T-helper 2 cell treated with Interferon-gamma antibody and Interleukin-4, amounts not matched to agents 5 μg/mL and 100 μg/mL, for 36 hours (primary cell): ENCODE measurements around the gene FBRSL1.

Experiments
- DNase-seq: peaks from one replicate; pipeline ENCODE4 v3.0.0; 2021; ENCODE audit warnings: low spot score
- H3K27ac Mint-ChIP-seq: one replicate; pipeline ENCODE4 v1.8.0; 2021; ENCODE audit warnings: mild to moderate bottlenecking, mixed read lengths
- H3K27me3 Mint-ChIP-seq: one replicate; pipeline ENCODE4 v1.8.0; 2021; ENCODE audit warnings: low read depth, mixed read lengths
- H3K36me3 Mint-ChIP-seq: one replicate; pipeline ENCODE4 v1.8.0; 2021; ENCODE audit warnings: low read depth, mixed read lengths
- H3K4me1 Mint-ChIP-seq: one replicate; pipeline ENCODE4 v1.8.0; 2021; ENCODE audit warnings: low read depth, mixed read lengths
- H3K4me3 Mint-ChIP-seq: one replicate; pipeline ENCODE4 v1.8.0; 2022; ENCODE audit warnings: mild to moderate bottlenecking, moderate library complexity, mixed read lengths
- H3K9me3 Mint-ChIP-seq: one replicate; pipeline ENCODE4 v1.8.0; 2021; ENCODE audit warnings: mixed read lengths

The FBRSL1 gene

DNA sequence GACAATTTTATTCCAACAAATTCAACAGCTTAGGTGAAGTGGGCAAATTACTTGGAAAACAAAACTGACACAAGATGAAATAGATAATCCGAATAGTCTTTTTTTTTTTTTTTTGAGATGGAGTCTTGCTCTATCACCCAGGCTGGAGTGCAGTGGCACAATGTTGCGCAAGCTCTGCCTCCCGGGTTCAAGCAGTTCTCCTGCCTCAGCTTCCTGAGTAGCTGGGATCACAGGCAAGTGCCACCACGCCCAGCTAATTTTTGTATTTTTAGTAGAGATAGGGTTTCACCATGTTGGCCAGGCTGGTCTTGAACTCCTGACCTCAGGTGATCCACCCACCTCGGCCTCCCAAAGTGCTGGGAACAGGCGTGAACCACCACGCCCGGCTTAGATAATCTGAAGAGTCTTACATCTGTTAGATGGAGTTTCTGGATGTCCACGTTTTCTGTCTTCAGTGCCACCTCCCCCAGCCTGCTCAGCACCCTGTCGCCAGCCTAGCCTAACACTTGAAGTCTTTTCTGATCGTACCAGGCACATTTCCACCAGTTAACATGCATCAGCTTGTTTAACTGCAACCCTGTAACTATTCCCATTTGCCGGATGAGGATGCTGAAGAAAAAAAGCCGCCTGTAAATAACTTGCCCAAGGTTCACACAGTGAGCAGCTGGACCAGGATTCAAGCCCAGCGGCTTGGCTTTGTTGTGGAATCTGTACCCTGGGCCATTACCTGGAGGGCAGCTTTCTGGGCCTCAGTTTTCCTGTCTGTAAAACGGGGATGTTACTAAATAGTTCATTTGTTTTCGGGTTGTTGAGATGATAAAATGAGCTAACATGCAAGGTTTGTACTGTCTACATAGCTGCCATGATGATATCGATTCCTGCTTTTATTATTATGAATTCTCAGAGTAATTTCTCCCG, 26.4 kb downstream of the FBRSL1 start:
- peaks cover 2% of the 10 kb centered on the region for H3K4me1 Mint-ChIP-seq
- H3K9me3 Mint-ChIP-seq, result peaks cover 11% of the 10 kb centered on the region
- no peak for DNase-seq
- no peaks in the 10 kb centered on the region for H3K27me3 Mint-ChIP-seq
- H3K36me3 Mint-ChIP-seq, result peaks cover 23% of the 10 kb centered on the region
- H3K4me3 Mint-ChIP-seq, result no peak overlapping the region
- peak overlapping the region; percentile 49 for H3K27ac Mint-ChIP-seq

DNA sequence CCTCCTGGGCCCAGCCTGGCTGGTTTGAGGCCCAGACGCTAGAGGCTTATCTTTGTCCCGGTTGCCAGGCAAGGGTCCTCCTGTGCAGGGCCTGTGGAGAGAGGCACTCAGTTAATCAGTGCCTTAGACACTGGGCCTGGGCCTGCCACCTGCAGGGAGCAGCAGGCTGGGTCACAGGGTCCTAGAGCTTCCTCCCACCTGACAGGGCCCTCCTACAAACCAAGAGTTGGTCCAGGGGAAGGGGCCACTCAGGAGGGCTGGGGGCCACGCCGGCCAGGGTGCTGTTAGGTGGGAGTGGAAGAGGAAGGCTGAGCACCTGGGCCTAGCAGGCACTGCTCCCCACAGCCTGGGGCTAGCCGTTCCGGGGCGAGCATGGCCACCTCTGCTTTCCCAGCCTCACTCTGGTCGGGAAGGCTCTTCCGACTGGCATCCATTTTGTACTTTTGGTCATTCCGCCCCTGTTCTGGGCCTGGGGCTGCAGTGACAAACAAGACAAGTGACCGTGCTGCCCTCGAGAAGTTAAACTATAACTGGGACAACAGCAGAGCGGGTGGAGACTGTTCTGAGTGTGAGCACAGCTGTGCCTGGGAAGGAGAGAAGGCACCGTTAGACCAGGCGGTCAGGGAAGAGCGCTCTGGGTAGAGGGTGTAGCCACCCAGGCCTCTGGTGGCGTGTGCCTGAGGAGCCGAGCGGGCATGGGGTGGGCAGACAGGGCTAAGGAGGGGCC, 27.2 kb downstream of the FBRSL1 start:
- Mint-ChIP-seq H3K27ac (no peak overlapping the region), H3K4me1 (peaks cover 2% of the 10 kb centered on the region)

DNA sequence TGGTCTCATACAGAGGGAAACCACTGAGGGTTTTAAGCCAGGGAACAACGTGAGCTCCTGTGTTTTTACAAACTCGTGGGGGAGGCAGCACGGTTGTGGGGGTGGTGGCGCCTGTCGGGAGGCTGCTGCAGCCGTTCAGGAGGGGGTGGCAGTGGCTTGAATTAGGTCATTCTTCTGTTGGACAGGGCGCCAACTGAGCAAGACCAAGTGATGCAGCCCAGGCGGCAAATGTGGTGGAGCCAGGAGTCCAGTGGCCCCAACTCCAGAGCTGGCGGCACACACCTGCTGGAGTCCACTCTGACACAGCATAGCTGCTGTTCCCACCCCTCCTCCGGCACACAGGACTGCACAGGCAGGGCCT, 27.8 kb downstream of the FBRSL1 start:
- H3K9me3 Mint-ChIP-seq, result peaks cover 11% of the 10 kb centered on the region
- H3K4me3 Mint-ChIP-seq, result no peak overlapping the region
- H3K36me3 Mint-ChIP-seq, result peaks cover 23% of the 10 kb centered on the region
- H3K27me3 Mint-ChIP-seq, result no peaks in the 10 kb centered on the region
- no peak for DNase-seq
- peaks cover 2% of the 10 kb centered on the region for H3K4me1 Mint-ChIP-seq
- H3K27ac Mint-ChIP-seq, result no peak overlapping the region

More for the DNA sequence above, 27.2 kb downstream of the FBRSL1 start:
- H3K9me3 Mint-ChIP-seq, result peaks cover 11% of the 10 kb centered on the region
- peaks cover 23% of the 10 kb centered on the region for H3K36me3 Mint-ChIP-seq
- H3K27me3 Mint-ChIP-seq, result no peaks in the 10 kb centered on the region
- no peak overlapping the region for H3K4me3 Mint-ChIP-seq
- no peak for DNase-seq

DNA sequence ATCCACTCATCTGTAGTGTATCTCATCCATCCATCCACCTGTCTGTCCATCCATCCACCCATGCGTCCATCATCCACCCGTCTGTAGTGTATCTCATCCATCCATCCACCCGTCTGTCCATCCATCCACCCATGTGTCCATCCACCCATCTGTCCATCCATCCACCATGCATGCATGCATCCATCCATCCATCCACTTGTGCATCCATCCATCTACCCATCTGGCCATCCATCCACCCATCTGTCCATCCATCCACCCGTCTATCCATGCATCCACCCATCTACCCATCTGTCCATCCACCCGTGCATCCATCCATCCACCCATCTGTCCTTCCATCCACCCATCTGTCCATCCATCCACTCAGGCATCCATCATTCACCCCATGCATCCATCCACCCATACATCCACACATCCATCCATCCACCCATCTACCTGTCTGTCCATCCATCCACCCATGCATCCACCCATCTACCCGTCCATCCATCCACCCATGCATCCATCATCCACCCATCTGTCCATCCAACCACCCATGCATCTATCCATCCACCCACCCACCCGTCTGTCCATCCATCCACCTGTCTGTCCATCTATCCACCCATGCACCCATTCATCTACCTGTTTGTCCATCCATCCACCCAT, 28.5 kb downstream of the FBRSL1 start:
- H3K9me3 Mint-ChIP-seq, result peaks cover 11% of the 10 kb centered on the region
- no peak for DNase-seq
- H3K36me3 Mint-ChIP-seq, result peaks cover 23% of the 10 kb centered on the region
- peaks cover 2% of the 10 kb centered on the region for H3K4me1 Mint-ChIP-seq
- no peaks in the 10 kb centered on the region for H3K27me3 Mint-ChIP-seq
- no peak overlapping the region for H3K4me3 Mint-ChIP-seq
- H3K27ac Mint-ChIP-seq, result no peak overlapping the region

DNA sequence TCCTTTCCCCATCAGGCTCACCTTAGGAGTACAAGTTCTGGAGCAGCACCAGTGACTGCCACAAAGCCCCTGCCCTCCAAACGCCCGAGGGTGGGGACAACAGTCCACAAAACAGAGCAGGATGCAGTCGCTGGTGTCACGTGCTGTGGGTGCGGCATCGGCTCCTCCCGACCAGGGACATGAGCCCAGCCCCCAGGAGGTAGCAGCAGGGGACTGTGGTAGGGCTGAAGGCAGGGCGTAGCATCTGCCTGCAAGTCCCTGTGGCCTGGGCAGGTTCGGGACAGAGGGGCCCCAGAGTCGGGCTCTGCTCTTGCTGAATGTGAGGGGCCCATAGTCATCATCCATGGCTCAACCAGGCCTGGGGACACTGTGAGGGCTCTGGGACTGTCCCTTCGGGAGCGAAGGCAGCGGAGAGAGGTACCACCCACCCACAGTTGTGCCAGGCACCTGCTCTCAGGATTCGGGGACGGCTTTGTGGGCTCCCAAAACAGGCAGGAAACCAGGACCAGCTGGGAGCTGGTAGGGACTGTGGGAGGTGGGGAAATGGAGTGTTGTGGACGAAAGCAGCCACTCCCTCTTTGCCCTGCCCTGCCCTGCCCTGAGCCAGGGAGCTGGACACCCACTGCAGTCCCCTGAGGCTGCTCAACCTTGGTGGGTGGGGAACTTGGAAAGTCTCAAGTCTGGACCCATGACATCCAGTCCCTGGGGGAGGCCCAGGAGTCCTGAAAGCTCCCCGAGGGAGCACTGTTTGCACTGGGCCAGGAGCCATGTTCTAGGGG, 30.7 kb downstream of the FBRSL1 start:
- peaks cover 11% of the 10 kb centered on the region for H3K9me3 Mint-ChIP-seq
- peaks cover 23% of the 10 kb centered on the region for H3K36me3 Mint-ChIP-seq
- H3K27me3 Mint-ChIP-seq, result no peaks in the 10 kb centered on the region
- H3K4me3 Mint-ChIP-seq, result no peak overlapping the region
- DNase-seq, result no peak
- H3K4me1 Mint-ChIP-seq, result no peaks in the 10 kb centered on the region
- H3K27ac Mint-ChIP-seq, result no peak overlapping the region

DNA sequence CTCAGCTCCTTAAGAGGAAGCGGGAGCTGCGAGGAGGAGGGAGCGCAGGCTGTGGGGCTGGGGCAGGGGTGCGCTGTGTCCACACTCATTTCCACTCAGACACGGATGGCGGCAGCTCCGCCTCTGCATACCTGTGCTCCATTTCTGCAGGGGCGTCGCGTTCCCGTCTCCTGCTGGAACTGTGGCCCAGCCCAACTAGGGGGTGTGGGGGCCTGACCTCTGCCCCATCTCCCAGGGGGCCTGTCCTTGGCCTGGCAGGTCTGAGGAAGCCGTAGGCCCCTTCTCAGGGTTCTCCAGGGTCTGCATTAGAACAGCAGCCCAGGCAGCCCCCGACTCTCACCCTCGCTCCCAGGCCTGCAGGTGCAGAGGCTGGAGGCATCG, 31.2 kb downstream of the FBRSL1 start:
- Mint-ChIP-seq H3K27ac (no peak overlapping the region), H3K4me3 (no peak overlapping the region), H3K4me1 (no peaks in the 10 kb centered on the region), H3K36me3 (peaks cover 21% of the 10 kb centered on the region), H3K9me3 (peaks cover 11% of the 10 kb centered on the region), H3K27me3 (no peaks in the 10 kb centered on the region)
- no peak for DNase-seq

DNA sequence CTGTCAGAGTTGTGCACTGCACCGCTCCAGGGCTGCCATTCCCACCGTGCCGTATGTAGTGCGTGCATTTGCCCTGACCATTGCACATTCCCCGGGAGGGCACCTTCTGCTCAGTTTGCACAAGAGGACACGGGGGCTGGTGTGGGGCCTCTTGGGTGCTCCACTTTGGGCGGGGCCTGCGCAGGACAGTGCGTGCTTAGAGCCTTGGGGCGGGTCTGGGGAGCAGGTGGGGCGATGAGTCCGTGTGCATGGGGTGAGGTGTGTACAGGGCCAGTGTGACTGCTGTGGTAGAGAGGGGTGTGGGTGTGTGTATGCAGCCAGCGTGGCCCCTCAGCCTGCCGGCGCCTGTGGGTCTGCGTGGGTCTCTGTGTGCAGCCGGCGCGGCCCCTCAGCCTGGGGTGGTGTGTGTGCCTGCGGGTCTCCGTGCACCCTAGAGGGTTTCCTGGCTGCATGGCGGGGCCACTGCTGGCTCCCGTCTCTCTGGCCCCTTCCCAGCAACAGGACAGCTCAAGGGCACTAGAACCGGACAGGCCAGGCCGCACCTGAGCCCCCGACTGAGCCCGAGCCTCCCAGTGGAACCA, 31.9 kb downstream of the FBRSL1 start:
- Mint-ChIP-seq H3K27ac (no peak overlapping the region), H3K4me3 (no peak overlapping the region), H3K4me1 (no peaks in the 10 kb centered on the region), H3K9me3 (peaks cover 11% of the 10 kb centered on the region), H3K27me3 (no peaks in the 10 kb centered on the region), H3K36me3 (peaks cover 20% of the 10 kb centered on the region)
- DNase-seq, result no peak

DNA sequence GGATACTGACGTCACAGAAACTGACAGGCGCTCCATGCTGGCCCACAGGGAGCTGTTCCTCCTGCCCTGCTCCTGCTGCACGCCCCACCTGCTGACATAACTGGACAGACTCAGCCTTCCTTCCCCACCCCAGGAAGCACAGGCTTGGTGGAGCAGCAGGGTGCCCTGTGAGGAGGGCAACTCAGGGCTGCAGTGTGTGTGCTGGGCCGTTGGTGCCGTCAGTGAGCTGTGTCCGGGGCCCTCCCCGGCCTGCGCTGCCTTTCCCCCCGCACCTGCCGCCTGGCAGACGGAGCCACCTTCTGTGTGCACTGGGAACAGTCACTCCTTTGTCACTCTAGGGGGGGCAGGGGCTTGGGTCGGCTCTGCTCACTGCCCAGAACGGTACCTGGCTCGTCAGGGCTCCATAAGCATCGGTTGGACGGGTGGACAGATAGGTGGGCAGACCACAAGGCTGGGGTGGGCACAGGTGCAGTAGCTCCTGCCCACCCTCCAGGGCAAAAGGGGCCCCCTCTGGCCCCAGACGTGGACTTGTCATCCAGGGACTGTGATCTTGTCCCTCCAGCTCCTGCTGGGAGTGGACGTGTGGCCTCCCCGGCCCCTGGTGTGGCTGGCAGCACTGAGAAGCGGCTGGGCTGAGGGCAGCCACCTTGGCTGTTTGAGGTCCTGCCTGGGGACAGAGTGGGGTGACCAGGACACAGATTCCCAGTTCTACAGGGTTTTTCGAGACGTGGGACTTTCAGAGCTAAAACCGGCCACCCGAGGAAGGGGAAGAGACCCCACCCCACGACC, 32.8 kb downstream of the FBRSL1 start:
- H3K9me3 Mint-ChIP-seq, result peaks cover 11% of the 10 kb centered on the region
- no peaks in the 10 kb centered on the region for H3K4me1 Mint-ChIP-seq
- DNase-seq, result no peak
- H3K4me3 Mint-ChIP-seq, result no peak overlapping the region
- peaks cover 17% of the 10 kb centered on the region for H3K36me3 Mint-ChIP-seq
- H3K27me3 Mint-ChIP-seq, result no peaks in the 10 kb centered on the region
- no peak overlapping the region for H3K27ac Mint-ChIP-seq

DNA sequence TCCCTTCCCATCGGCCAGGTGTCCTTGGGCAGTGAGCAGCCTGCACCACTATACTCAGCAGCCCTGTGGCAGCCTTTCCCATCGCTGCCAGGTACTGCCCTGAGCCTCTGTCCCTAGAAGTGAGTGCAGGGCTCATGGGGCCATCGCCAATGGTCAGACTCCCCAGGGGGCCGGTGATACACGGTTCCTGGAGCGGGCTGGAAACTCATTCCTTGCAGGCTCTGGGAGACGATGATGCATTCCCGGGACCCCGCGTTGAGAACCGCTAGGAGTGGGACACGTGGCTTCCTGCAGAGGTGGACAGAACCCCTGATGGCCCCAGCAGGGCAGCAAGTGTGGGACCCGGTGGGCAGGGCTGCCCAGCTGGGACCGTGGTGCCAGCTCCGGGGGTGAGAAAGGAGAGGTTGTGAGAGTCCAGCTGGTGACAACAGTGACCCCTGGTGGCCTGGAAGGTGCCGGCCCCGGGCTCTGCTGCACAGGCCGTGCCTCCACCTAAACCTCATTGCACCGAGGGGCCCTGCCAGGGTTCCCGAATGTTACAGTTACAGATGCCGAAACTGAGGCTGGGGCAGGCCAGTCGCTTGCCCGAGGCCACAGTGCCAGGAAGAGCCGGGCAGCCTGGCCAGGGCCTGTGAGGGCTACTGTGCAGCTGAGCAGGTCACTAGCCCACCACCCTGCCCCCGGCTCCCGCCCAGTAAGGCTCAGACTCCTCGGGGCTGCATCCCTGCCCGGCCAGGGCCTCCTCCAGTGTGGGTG, 33.8 kb downstream of the FBRSL1 start:
- DNase-seq, result peak; percentile 46
- Mint-ChIP-seq H3K9me3 (peaks cover 3% of the 10 kb centered on the region), H3K36me3 (peaks cover 8% of the 10 kb centered on the region), H3K4me1 (no peaks in the 10 kb centered on the region), H3K27me3 (no peaks in the 10 kb centered on the region), H3K4me3 (no peak overlapping the region), H3K27ac (no peak overlapping the region)

DNA sequence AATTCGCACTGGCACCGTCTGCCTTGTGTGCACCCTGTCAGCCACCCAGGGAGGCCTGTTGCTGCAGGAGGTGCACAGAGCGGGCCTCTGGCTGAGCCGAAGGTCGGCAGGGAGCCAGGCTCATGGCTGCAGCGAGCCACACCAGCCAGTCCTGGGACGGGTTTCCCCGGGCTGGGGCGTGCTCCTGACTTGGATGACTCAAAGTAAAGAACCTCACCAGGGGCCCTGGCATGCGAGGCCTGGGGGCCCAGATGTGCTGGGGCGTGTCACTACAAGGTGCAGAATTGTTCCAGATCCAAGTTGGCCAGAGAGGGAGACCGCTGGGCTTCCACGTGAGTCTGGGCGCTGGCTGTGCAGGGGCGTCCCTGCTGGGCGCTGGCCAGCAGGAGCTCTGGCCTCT, 34.5 kb downstream of the FBRSL1 start:
- H3K9me3 Mint-ChIP-seq, result no peaks in the 10 kb centered on the region
- no peak for DNase-seq
- H3K36me3 Mint-ChIP-seq, result peaks cover 1% of the 10 kb centered on the region
- H3K27ac Mint-ChIP-seq, result no peak overlapping the region
- H3K4me3 Mint-ChIP-seq, result no peak overlapping the region
- no peaks in the 10 kb centered on the region for H3K27me3 Mint-ChIP-seq
- H3K4me1 Mint-ChIP-seq, result no peaks in the 10 kb centered on the region

- H3K9me3 Mint-ChIP-seq, result no peaks in the 10 kb centered on the region
- H3K36me3 Mint-ChIP-seq, result no peaks in the 10 kb centered on the region
- no peak for DNase-seq
- no peaks in the 10 kb centered on the region for H3K27me3 Mint-ChIP-seq
- no peaks in the 10 kb centered on the region for H3K4me1 Mint-ChIP-seq
- no peak overlapping the region for H3K4me3 Mint-ChIP-seq
- H3K27ac Mint-ChIP-seq, result no peak overlapping the region
Measured at GRCh38 chr12:132525011-132525832, 35.3 kb downstream of the FBRSL1 start.
